DND-41 (cell line): ENCODE data around the gene TRIM47.

Experiments used
- CTCF ChIP-seq: IDR thresholded peaks from 2 replicates; pipeline ENCODE4 v1.5.1; 2012; ENCODE audit warnings: borderline replicate concordance, low read length, moderate library complexity, mild to moderate bottlenecking; ENCODE audit not compliant: poor library complexity, severe bottlenecking; ENCODE audit errors: extremely low read depth
- EZH2 ChIP-seq: IDR thresholded peaks from 3 replicates; pipeline ENCODE4 v1.6.1; 2012; ENCODE audit warnings: borderline replicate concordance, low read depth, mild to moderate bottlenecking, moderate library complexity, low read length, inconsistent platforms; ENCODE audit not compliant: severe bottlenecking

GRCh38 chr17:75927286-75927922 is 49.0 kb upstream of the TRIM47 start:
- TF ChIP-seq CTCF (peak; percentile 64), EZH2 (no peak)
